Measurements from ENCODE around the gene ZNF561.

DNA sequence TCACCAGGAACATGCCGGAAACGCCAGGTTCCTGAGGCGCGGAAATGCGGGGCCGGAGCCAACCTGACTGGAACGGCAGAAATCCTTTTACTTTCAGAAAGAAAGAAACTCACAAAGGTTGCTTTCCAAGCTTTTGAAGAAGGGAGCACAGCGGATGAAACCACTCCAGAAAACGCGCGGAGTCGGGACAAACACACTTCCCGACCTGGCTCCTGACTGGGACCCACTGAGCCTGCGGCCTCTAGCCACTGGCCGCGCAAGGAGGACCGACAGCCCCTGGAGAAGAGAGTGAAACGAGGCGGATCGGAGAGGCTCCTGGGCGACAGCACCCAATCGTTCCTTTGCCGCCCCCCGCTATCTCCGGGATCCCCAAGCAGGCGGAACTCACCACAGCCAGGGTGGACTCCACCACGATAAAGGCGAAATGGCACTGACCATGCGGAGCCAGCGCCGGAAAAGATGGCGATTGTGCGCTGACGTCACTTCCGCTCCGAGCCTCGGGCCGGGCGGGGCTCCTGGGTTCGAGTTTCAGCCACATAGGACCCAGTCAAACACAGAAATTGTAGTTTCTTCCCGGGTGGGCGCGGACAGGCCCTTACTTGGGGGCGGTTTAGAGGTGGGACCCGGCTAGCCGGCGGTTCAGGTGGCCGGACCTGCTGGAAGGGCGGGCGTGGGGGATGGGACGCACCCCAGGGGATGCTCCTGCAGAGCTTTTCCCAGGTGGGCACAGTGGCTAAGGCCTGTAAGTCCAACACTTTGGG lies 36.8 kb downstream of the ZNF561 start, which contains the start of gene ZNF121:
- TF ChIP-seq, protein P1, sequence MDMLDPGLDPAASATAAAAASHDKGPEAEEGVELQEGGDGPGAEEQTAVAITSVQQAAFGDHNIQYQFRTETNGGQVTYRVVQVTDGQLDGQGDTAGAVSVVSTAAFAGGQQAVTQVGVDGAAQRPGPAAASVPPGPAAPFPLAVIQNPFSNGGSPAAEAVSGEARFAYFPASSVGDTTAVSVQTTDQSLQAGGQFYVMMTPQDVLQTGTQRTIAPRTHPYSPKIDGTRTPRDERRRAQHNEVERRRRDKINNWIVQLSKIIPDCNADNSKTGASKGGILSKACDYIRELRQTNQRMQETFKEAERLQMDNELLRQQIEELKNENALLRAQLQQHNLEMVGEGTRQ (IDR thresholded peaks at IDR 0.05): no peak
- TF ChIP-seq FOSL2 (IDR thresholded peaks at IDR 0.05) (no peak), FOSL2 (CRISPR knock-in tag; IDR thresholded peaks at IDR 0.05) (no peak)
- TF ChIP-seq, protein P2, sequence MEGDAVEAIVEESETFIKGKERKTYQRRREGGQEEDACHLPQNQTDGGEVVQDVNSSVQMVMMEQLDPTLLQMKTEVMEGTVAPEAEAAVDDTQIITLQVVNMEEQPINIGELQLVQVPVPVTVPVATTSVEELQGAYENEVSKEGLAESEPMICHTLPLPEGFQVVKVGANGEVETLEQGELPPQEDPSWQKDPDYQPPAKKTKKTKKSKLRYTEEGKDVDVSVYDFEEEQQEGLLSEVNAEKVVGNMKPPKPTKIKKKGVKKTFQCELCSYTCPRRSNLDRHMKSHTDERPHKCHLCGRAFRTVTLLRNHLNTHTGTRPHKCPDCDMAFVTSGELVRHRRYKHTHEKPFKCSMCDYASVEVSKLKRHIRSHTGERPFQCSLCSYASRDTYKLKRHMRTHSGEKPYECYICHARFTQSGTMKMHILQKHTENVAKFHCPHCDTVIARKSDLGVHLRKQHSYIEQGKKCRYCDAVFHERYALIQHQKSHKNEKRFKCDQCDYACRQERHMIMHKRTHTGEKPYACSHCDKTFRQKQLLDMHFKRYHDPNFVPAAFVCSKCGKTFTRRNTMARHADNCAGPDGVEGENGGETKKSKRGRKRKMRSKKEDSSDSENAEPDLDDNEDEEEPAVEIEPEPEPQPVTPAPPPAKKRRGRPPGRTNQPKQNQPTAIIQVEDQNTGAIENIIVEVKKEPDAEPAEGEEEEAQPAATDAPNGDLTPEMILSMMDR (IDR thresholded peaks at IDR 0.05): no peak

All from A549 (cell line).